MCF 10A (cell line): ENCODE measurements around the gene CALY. TPM values are rescaled to one million over a fixed set of nuclear protein-coding genes. Genes with fewer than 3 reads are reported as not detected.
A peak's percentile ranks its signal among the peaks of the same experiment; 100 is the strongest.

Experiments
- BruUV-seq: library from RNA; stranded (reverse); fragments of 400-500 nt; replicated peaks from 2 replicates; lab custom pipeline; 2021; lab: Mats Ljungman, UMichigan
- CTCF ChIA-PET: fragments of 300-600 bp; sonication (Branson Sonifier 250); formaldehyde crosslinking; extraction: SDS; loops from one replicate; lab custom pipeline; 2021; ENCODE audit warnings: antibody characterized with exemption, inconsistent platforms; lab: Yijun Ruan, JAX
- POLR2A ChIA-PET: fragments of 300-600, 350-650 bp; sonication (Branson Sonifier 250); formaldehyde crosslinking; extraction: SDS; loops from one replicate; lab custom pipeline; 2020; ENCODE audit warnings: antibody characterized with exemption, inconsistent platforms; lab: Yijun Ruan, JAX
- DNase-seq: peaks from one replicate; pipeline ENCODE4 v3.0.0-alpha.2; 2018; ENCODE audit not compliant: unreplicated experiment
- H3K27ac Mint-ChIP-seq: one replicate; pipeline ENCODE4 v1.8.0; 2022; ENCODE audit warnings: mild to moderate bottlenecking, low read depth, mixed read lengths; ENCODE audit not compliant: unreplicated experiment
- H3K27me3 Mint-ChIP-seq: one replicate; pipeline ENCODE4 v1.8.0; 2022; ENCODE audit warnings: mixed read lengths; ENCODE audit not compliant: insufficient read depth, unreplicated experiment
- H3K36me3 Mint-ChIP-seq: one replicate; pipeline ENCODE4 v1.8.0; 2022; ENCODE audit warnings: mild to moderate bottlenecking, moderate library complexity, mixed read lengths; ENCODE audit not compliant: insufficient read depth, unreplicated experiment
- H3K4me1 Mint-ChIP-seq: one replicate; pipeline ENCODE4 v1.8.0; 2022; ENCODE audit warnings: mixed read lengths; ENCODE audit not compliant: insufficient read depth, unreplicated experiment
- H3K4me3 Mint-ChIP-seq: one replicate; pipeline ENCODE4 v1.8.0; 2022; ENCODE audit warnings: mild to moderate bottlenecking, moderate library complexity, mixed read lengths; ENCODE audit not compliant: unreplicated experiment
- H3K9me3 Mint-ChIP-seq: one replicate; pipeline ENCODE4 v1.8.0; 2022; ENCODE audit warnings: mixed read lengths; ENCODE audit not compliant: unreplicated experiment
- intact Hi-C: fragments of 100-400 bp; cut with micrococcal nuclease; formaldehyde crosslinking; loops from 2 replicates; pipeline ENCODE4 v1.14.1; 2022
- total RNA-seq: library from RNA; stranded (reverse); gene quantifications from 2 replicates; pipeline ENCODE4 v1.2.3, GENCODE V29; 2022
- TF ChIP-seq, protein P1 (sequence below): fragments of 200-600 bp; IDR thresholded peaks from one replicate; pipeline ENCODE4 v1.8.0; 2022; ENCODE audit warnings: antibody characterized with exemption, mild to moderate bottlenecking; ENCODE audit not compliant: unreplicated experiment

Gene CALY
- total RNA-seq, 1 experiment from 2014 or later, result not detected

DNA sequence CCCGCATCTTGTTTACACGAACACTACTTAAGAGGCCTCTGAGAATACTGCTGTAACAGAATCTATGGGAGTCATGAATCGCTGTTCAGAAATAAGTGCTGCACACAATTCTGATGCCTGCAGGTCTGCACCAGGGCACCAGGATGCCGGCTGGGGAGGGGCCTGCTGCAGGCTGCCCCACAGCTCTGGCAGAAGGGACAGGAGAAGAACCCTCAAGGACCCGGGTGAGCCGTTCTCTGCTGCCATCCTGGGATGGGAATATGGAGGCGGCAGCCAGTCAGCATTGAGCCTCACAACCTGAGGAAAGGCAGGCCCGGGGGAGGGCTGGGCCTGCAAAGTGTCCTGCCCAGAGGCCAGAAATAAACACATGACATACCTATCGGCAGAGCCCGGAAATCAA is 39.2 kb downstream of the CALY start:
- DNase-seq, result no peak
- Mint-ChIP-seq H3K9me3 (no peaks in the 10 kb centered on the region), H3K4me1 (peaks cover 4% of the 10 kb centered on the region), H3K27me3 (no peaks in the 10 kb centered on the region), H3K36me3 (peaks cover 93% of the 10 kb centered on the region), H3K27ac (no peak overlapping the region), H3K4me3 (no peak overlapping the region)
- POLR2A ChIA-PET, result no interaction called here
- TF ChIP-seq, protein P1, sequence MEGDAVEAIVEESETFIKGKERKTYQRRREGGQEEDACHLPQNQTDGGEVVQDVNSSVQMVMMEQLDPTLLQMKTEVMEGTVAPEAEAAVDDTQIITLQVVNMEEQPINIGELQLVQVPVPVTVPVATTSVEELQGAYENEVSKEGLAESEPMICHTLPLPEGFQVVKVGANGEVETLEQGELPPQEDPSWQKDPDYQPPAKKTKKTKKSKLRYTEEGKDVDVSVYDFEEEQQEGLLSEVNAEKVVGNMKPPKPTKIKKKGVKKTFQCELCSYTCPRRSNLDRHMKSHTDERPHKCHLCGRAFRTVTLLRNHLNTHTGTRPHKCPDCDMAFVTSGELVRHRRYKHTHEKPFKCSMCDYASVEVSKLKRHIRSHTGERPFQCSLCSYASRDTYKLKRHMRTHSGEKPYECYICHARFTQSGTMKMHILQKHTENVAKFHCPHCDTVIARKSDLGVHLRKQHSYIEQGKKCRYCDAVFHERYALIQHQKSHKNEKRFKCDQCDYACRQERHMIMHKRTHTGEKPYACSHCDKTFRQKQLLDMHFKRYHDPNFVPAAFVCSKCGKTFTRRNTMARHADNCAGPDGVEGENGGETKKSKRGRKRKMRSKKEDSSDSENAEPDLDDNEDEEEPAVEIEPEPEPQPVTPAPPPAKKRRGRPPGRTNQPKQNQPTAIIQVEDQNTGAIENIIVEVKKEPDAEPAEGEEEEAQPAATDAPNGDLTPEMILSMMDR, result no peak
- no TSS peak for BruUV-seq
- CTCF ChIA-PET, result interaction anchor here (0.6 kb wide), 1 partner anchor 10 kb away, joined by 3 read pairs; no protein-coding TSS in a partner anchor
- intact Hi-C loops, result no loop called here

DNA sequence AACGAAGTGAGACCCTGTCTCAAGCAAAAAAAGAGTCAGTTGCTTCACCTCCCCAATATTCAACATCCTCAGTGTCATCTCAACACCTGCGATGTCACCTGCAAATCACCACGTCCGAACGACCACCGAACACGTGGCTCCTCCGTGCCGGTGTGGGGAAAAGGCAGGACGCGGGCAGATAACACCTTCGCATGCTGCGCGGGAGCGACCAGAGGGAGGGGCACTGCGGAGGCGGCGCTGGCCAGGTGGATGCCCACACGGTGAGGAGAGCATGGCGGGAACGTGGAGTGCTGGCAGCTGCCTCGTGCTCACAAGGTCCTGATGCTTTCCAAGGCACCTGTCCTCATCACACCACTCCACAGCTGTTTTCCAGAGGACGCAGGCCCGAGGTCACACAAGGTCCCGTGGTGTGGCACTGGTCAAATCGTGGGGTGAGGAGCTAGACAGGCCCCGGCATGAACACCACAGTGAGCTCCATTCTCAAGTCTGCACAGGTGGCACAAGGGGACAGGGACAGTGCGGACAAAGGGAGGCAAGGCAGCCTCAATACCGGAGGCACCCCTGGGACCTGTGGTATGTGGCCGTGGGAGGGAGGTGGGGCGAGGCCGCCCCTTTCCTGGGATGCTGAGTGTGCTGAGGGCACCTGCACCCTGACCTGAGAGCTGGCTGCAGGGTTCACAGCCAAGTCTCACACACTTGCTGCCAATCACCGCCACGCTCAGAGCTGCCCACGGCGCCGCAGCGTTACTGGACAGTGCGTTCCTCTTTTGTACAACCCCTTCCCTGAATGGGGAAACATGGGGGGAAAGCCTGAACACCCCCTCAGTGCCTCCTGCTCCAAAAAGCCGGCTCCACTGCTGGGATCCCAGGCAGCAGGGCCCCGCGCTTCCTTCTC is 41.0 kb downstream of the CALY start:
- Mint-ChIP-seq H3K27me3 (no peaks in the 10 kb centered on the region), H3K4me1 (peaks cover 4% of the 10 kb centered on the region), H3K9me3 (no peaks in the 10 kb centered on the region), H3K36me3 (peaks cover 88% of the 10 kb centered on the region), H3K4me3 (no peak overlapping the region), H3K27ac (no peak overlapping the region)
- CTCF ChIA-PET, result interaction anchor here (0.7 to 1.2 kb wide), 2 partner anchors 14 to 34 kb away, joined by 3 to 4 read pairs; no protein-coding TSS in a partner anchor
- no TSS peak for BruUV-seq
- POLR2A ChIA-PET, result no interaction called here
- intact Hi-C loops, result no loop called here
- no peak for DNase-seq
- TF ChIP-seq, protein P1, result no peak

DNA sequence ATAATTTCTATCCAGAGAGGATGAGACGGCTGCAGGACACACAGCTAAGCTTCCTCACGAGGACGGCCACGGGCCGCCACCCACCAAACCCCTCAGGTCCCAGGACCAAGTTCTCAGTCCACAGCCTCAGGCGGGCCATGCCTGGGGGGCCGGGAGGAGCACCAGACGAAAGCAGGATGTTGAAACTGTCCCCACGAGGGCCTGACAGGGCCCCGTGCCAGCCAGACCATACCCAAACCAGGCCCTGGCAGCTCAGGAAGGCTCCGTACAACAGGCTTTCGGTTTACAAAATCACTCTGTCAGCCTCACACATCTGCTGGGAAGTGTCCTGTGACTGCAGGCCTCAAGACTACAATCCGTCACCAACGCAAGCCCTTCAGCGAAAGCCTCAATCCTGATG is 42.5 kb downstream of the CALY start:
- no TSS peak for BruUV-seq
- Mint-ChIP-seq H3K4me3 (no peak overlapping the region), H3K9me3 (no peaks in the 10 kb centered on the region), H3K27me3 (no peaks in the 10 kb centered on the region), H3K4me1 (peaks cover 4% of the 10 kb centered on the region), H3K27ac (no peak overlapping the region), H3K36me3 (peaks cover 87% of the 10 kb centered on the region)
- TF ChIP-seq, protein P1, result no peak
- CTCF ChIA-PET, result interaction anchor here (0.7 to 1.2 kb wide), 2 partner anchors 12 to 35 kb away, joined by 3 to 4 read pairs; no protein-coding TSS in a partner anchor
- intact Hi-C loops, result no loop called here
- POLR2A ChIA-PET, result interaction anchor here (0.9 kb wide), 1 partner anchor 16 kb away, joined by 4 read pairs; no protein-coding TSS in a partner anchor
- peak; percentile 50 for DNase-seq

DNA sequence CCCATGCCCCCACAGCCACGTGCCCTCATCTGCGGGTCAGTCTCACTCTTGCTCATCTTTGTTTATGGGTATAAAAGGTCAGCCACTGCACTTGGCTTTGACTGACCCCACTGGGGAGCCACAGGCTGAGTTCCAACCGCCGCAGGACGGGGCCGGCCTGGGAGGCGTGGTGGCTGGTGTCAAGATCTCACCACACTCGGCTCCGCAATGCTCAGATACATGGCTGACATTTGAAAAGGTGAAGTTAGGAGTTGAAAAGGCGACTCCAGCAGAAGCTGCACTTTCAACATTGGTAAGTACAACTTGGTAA is 42.9 kb downstream of the CALY start:
- peak; percentile 41 for DNase-seq
- H3K36me3 Mint-ChIP-seq, result peaks cover 87% of the 10 kb centered on the region
- H3K4me3 Mint-ChIP-seq, result no peak overlapping the region
- CTCF ChIA-PET, result interaction anchor here (0.7 kb wide), 1 partner anchor 34 kb away, joined by 3 read pairs; no protein-coding TSS in a partner anchor
- intact Hi-C loops, result no loop called here
- no peaks in the 10 kb centered on the region for H3K9me3 Mint-ChIP-seq
- TF ChIP-seq, protein P1, result no peak
- no TSS peak for BruUV-seq
- H3K4me1 Mint-ChIP-seq, result peaks cover 4% of the 10 kb centered on the region
- POLR2A ChIA-PET, result interaction anchor here (0.9 kb wide), 1 partner anchor 16 kb away, joined by 4 read pairs; no protein-coding TSS in a partner anchor
- H3K27ac Mint-ChIP-seq, result no peak overlapping the region
- no peaks in the 10 kb centered on the region for H3K27me3 Mint-ChIP-seq
